Measurements from ENCODE around the gene KRTAP29-1.

The KRTAP29-1 gene

DNA sequence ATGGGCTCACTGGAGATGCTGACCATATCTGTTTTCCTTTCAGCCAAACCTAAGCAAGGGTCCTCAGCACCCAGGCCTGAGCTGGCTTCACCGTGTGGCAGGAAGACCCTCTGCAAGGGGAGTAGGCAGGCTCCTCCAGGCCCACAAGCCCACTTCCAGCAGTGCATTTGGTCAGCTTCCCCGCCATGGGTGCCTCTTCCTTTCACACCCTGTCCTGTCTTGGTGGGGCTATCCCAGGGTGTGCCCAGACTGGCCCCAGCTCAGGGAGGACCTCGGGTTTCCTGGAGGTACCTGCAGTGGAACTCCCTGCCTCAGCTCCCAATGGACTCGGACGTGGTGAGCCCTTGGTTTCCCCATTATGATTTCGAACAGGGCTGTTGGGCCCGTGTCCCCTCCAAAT, 25.6 kb upstream of the KRTAP29-1 start:
- no peak for DNase-seq (ENCODE audit: low read depth in 2 of 2)

DNA sequence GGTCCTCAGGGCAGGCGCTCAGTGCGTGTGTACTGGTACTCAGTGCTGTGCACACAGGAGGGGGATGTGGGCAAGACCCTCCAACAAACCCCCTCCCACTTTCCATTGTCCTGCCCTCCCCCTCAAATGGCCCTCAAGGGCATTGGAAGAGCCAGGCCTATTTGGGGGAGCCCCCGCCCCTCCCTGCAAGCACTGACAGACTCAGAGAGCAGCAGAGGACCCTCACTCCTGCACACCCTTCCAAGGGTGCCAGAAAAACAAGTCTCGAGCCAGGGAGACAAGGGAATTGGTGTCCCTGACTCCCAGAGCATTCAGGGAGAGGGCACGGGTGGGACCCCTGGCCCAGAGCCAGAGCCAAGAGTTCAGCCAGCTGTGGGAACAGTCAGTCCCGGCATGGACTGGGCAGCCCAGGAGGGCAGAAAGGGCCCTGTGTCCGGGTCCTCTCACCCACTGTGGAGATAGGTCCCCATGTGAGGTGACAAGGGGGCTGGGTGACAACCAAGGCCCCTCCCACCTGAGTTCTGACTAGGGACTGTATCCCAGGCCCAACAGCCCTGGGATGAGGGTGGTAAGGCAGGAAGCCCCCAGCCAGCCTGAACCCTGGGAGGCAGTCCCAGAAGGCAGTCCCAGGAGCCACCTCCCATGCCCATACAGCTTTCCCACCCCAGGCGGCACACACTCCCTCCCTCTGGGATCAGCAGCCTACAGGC, 24.9 kb upstream of the KRTAP29-1 start:
- no peak for DNase-seq (ENCODE audit: low read depth in 2 of 2)

DNA sequence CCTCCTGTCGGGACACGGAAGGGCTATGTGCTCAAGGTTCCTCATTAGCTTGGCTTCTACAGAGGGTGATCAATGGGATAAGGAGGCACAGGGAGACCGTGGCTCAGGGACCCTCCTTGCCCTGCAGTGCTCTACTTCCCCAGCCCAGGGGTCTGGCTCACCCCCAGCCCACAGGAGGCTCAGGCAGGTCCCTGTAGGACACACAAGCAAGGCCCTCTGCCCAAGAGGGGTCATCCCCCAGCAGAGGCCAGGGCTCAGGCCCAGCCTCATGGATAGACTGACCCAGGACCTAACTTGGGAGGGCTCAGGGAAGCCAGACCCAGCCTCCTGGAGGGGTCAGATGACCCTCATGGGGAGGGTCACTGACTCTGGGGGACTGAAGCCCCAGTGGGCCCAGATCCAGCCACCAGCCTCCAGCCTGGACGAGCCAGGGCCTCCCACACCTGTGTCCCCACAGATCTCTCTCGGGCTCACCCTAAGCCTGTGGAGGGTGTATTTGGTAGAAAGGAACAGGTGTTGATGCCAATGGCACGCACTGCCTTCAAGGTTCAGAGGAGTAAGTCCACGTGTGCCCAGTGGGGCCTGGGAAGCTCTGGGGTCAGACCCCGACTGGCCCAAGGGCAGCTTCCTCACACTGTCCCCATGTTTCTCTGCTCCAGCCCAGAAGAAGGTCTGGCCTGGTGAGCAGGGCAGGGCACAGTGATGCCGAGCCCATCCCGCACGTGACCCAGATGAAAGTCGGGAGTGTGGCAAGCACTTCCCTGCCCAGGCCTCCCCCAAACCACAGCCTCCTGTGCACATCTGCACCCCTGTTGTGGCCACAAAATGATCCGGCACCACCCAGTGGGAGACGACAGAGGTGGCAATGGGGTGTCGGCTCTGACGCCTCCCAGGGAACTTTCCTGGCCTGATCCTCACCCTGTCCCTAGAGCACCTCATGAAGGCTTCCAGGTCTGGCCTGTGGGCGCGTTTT, 23.8 kb upstream of the KRTAP29-1 start:
- DNase-seq (ENCODE audit: low read depth in 2 of 2): no peak

DNA sequence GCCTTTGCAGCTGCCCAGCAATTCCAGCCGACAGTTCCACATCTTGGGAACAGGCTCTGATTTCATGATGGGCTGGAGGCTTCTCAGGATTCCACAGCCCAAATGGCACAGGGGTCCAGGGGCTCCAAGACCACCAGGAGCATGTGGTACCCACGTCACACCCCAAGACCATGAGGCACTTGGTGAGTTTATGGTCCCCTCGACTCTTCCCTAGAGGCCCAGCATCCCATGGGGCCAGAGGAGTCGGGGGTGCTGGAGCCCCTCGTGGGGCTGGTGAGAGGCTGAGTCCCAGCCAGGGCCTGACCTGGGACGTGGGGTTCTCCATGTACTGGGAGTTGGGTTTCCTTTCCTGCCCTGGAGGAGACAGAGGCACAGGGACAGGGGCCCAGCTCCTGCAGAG, 23.0 kb upstream of the KRTAP29-1 start:
- DNase-seq (ENCODE audit: low read depth in 2 of 2): no peak

DNA sequence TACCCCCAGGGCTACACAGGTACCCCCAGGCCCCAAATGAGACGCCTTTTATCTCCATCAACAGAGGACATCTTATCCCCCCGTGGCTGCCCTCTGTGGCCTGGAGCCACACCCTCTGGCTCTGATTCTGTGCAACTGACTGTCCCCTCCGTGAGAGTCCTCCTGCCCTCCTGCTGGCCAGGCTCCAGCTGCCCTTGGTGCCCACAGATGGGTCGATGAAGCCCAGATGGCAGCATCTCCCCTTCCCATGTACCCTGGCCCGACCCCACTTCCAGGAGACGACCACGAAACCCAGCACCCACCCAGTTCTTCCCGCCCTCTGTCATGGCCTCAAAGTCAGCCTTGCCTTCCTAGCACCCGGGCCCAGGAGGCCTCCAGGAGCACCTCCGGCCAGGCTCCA, 22.5 kb upstream of the KRTAP29-1 start:
- DNase-seq (ENCODE audit: low read depth in 2 of 2): no peak

DNA sequence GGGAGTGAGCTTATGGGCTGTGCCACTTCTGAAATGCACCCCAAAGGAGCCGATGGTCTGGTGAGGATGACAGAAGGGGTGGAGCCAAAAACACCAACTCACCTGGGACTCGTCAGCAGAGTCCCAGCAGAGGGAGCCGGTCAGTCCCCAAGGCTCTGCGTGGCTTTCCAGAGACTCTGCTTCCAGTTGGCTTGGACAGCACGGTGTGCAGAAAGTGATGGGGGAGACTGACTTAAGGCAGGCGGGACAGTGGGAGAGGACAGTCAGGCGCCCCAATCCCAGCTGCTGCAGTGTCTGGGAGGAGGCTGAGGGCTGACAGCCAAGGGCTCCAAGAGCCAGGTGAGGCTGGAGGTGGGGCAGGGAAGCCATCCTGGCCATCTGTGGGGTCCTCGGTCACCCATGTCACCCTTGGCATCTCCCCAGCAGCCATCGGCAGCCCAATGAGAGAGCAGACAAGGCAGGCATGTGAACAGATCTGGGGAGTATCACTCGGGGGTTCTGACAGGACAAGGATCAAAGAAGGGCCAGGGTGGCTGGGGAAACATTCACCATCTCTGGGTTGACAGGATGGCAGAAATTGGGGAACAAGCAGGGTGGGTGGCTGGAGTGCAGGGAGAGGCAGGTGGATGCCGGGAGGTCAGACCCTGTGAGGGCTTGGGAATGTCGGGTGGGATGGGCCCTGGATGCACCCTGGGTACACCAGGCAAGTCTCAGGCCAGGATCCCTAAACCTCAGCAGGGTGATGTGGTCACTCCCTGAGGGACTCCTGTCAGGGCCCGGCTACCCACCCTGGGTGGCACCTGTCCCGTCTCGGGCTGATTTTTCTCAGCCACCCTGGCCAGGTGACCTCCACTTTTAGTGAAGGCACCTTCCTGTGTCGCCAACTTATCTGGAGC, 21.8 kb upstream of the KRTAP29-1 start:
- DNase-seq (ENCODE audit: low read depth in 2 of 2): no peak

DNA sequence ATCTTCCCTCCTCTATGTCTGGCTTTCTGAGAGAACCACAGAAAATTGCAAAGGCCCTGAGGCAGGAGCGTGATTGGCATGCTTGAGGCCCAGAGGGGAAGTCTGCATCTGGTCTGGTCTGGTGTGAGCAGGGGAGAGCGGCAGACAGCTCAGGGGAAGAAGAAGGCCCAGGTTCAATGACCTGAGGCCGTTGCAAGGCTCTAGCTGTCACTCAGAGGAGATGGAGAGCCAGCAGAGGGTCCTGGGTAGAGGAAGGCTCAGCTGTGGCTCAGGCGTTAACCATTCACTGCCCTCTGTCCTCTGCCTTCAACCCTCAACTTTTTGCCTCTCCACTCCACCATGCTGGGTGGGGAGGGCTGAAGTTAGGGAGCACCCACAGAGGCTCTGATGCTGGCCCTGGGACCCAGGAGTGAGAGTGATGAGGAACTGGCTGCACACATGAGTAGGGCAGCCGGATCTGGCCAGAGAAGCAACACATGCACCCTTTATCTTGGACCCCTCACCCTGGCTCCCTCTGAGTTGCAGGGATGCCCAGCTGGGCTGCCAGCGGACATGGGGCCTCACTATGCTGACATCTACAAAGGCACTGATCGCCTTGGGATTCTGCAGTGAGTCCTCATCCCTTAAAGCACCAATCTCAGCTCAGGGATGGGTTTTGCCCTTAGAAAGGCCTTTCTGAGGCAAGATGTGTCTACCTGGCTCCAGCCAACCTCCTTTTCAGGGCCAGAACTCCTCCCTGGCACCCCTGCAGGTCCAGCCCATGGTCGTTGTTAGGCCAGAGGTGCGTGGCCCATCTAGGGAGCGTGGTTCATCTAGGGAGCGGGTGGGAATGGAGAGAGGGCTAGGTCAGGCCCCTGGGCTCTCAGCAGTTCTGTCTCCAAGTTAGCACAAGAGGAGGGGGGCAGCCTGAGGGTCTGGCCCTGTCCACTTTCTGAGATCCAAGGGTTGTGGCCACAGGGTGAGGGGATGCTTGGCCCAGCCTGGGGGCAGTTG, 20.5 kb upstream of the KRTAP29-1 start:
- no peak for DNase-seq (ENCODE audit: low read depth in 2 of 2)

DNA sequence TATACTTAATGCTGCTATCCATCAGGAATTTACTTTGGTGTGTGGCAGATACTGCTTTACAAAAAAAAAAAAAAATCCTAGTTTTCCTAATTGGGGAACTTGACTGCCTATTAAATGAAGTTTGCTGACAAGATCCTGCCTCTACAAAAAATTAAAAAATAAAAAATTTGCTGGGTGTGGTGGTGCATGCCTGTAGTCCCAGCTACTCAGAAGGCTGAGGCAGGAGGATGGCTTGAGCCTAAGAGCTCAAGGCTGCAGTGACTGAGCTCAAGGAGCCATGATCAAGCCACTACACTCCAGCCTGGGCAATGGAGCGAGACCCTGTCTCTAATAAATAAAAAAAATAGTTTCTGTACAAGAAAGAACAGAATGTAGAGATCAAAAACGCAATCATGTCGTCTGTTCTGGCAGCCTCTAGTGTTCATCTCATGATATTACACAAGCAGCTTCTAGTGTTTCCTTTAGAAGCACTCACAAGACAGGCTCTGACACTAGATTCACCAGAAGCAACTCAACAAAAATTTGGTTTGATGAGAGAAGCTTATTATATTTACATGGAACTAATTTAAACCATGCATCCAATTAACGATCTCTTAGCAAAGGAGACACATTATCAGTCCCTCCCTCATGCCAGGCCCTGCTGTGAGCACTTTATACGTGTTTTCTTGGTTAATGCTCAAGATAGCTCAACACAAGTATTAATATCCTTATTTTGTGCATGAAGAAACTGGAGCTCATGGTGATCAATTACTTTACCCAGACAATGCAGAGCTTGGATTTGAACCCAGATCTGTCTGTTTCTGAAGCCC, 19.6 kb upstream of the KRTAP29-1 start:
- DNase-seq (ENCODE audit: low read depth in 2 of 2): no peak

DNA sequence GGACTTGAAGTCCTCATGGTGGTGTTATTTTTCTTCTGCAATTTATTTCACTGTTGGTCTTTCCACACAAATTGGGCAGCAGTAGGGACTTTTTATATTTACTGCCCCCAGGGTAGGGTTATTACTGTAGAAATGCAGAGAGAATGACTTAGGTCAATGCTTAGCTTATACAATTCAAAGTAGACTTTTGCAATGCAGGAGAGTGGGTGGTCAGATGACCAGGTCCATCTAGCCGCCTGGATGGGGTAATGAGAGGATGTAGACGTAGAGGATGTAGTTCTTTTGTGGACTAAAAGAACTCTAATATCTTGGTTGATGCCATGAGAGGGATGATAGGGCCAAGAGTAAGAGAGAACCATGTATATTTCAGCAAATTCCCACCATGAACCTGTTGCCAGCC, 15.6 kb upstream of the KRTAP29-1 start:
- DNase-seq (ENCODE audit: low read depth in 2 of 2): no peak

DNA sequence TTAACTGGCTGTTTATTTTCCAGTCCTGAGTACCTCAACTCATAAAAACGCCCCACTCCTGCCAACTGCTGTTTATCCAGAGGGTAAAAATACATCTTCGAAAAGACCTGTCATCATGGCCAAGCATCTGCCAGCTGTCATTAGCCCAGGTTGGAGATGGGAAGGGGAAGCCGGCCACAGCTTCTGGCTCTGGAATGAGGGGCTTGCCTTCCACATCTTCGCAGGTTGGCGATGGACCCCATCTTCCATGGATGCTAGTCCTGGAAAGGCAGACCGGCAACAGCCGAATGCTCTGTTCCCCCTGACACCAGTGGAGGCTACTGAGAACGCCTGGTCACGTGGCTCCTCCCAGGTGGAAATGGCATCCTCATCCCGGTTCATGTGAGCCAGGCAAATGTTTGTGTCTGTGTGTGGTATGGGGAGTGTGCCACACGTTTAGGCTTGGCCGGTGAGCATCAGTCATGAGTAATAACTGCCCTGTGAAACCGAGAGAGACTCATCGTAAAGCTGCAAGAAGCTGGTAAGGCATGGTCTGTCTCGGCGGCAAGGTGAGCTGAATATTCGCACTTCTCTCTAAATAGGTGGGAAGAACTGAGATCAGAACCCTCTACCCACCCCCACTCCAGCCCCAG, 13.3 kb upstream of the KRTAP29-1 start:
- no peak for DNase-seq (ENCODE audit: low read depth in 2 of 2)

DNA sequence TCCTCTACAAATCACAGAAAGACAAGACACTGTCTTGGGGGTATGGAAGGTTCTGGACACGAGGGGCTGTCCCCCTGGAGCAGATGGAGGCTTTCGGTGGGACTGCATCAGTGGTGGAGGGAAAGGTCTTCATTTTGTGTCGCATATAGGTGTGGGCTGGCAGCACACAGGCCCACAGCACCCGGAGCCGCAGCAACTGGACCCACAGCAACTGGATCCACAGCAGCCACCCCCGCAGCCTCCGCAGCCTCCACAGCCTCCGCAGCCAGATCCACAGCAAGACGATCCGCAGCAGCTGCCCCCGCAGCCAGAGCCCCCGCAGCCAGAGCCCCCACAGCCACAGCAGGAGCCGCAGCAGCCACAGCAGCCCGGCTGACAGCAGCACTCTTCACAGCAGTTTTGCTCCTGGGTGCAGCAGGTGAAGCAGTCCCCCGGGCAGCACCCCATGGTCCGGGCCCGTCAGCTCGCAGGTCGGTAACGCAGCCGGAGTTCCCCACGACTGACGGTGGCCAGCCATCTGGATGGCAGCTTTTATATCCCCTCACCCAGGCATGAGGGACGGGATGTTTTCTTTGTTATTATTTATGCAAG, 12.6 kb upstream of the KRTAP29-1 start, which contains the start of gene KRTAP17-1:
Gene KRTAP17-1 (minus strand): TSS at position 507 of the 591 bp plus-strand sequence. CDS start 60 bp downstream, at position 447.
- DNase-seq (ENCODE audit: low read depth in 2 of 2): no peak

DNA sequence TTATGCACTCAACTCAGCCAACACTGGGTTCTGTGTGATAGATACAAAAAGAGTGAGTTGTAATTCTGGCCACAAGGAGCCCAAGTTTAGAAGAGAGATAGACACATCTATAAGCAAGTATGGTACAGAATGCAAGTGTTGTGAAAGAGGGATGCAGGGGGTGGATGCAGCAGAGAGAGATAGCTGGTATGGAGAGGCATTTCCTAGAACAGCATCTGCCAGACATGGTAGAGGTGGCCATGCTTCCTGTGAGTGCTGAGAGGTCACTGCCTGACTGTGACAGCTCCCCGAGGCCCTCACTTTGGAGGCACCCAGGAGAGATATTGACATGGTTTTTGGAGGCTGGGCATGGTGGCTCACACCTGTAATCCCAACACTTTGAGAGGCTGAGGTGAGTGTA, 8.5 kb upstream of the KRTAP29-1 start:
- no peak for DNase-seq (ENCODE audit: low read depth in 2 of 2)

DNA sequence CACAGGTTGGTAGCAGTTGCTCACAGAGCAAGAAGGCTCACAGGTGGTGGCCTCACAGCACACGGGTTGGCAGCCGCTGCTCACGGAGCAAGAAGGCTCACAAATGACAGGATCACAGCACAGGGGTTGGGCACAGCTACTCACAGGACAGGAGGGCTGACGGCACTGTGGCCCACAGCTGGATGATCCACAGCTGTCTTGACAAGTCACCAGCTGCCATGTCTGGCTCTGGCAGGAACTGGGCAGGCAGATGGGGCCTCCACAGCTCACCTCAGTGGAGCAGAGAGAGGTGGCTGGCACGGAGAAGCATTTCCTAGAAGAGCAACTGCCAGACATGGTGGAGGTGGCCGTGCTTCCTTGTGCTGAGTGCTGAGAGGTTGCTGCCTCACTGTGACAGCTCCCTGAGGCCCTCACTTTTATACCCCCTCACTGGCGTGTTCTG, 6.3 kb upstream of the KRTAP29-1 start, which contains the start of gene KRTAP16-1:
Gene KRTAP16-1 (minus strand): TSS at position 392 of the 442 bp plus-strand sequence. CDS start 56 bp downstream, at position 336.
- DNase-seq (ENCODE audit: low read depth in 2 of 2): peak; percentile 19 to 29

DNA sequence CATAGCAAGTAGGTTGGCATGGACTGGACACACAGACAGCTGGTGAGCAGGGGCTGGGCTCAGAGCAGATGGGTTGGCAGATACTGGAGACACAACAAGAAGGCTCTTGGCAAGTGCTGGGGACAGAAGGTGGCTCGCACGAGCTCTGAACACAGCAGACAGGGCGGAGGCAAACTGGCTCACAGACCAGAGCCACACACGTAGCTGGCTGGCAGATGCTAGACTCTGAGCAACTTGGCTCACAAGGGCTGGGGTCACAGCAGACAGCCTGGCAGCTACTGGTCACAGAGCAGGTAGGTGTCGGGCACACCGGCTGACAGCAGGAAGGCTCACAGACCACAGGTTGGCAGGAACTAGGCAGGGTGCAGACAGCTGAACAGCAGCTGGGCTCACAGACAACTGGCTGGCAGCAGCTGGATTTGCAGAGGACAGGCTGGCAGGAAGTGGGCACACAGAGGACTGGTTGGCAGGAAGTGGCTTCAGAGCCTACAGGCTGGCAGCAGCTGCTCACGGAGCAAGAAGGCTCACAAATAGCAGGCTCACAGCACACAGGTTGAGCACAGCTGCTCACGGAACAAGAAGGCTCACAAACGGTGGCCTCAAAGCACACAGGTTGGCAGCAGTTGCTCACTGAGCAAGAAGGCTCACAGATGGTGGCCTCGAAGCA, 5.7 kb upstream of the KRTAP29-1 start:
- DNase-seq (ENCODE audit: low read depth in 2 of 2): peak; percentile 52 to 57

DNA sequence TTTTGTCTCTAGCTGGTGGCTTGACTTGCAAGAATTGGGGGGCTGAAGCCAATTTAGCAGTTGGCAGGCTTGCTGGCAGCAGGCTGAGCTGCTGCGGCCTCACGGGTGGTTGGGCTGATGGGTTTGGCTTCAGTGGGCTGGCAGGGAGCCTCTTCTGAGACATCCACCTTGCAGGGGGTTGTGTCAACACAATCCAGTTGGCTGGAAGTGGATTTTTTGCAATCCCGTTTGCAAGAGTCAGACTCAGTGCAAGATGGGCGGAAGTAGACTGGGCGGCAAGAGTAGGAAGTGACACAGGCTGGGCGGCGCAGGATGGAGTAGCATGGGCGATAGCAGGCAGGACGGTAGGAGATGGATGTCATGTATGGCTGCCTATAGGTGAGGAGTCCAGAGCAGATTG, 5.0 kb upstream of the KRTAP29-1 start:
- no peak for DNase-seq (ENCODE audit: low read depth in 2 of 2)

DNA sequence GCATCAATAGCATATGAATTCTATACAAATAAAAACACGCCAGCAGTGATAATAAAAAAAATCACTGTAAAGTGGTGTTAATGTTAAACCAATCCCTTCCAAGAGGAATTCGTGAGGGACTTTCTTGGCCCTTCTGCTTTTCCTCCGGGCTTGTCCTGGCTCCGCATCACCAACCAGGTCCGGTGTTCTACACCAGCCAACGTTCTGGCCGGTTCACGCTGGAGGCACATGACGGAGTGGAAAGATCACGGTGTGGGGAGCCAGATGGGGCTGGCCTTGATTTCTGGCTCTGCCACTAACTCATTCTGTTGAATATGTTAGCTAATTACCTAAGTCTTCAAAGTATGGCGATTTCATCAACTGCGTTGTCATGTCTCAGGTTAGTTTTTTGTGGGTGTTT, 1.4 kb upstream of the KRTAP29-1 start:
- no peak for DNase-seq (ENCODE audit: low read depth in 2 of 2)

DNA sequence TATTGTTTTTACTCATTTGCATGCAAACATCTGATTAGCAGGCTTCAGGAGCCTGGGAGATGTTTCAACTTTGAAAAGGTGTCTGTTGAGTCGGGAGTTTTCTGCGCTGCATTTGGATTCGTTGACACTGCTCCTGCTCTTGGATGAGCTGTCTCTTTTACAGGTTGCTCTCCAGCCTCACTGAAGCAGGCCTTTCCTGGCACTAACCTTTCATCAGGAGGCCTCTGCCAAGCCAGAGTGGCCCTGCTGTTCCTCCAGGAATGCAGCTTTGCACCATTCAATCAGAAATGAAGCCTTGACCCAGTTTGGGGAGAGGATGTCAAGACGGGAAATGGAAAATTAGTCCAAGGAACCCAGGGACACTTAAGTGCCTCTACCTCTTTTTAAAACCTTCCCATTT, 330 bp upstream of the KRTAP29-1 start:
- DNase-seq (ENCODE audit: low read depth in 2 of 2): no peak

DNA sequence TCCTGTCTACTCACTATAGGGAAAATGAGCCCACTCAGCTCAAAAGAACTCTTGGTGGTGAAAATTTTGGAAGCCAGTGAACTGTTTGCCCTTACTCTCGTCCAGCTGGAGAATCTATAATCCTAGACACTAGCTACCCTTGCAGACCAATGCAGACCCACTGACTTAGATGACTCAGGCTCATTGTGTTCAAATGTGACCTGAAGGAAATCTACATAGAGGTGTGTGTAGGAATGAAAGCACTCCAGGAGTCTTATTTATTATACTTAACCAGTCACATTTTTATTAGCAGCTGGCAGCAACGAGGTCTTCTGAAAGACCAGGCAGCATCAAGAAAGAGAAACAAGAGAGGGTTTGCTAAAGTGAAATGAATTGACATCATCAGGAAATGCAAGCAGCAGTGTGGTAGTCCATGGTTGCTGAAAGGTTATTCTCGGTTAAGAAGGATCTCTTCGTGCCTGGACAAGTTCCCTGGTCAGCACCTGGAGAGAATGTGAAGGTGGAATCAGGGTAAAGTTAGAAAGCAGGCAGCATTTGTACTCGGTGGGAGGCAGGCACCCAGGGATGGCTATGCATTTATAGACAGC, 1.4 kb downstream of the KRTAP29-1 start:
- no peak for DNase-seq (ENCODE audit: low read depth in 2 of 2)
